ENCODE data around the gene CADPS. TPM values are rescaled to one million over a fixed set of nuclear protein-coding genes. Genes with fewer than 3 reads are reported as not detected.
A peak's percentile ranks its signal among the peaks of the same experiment; 100 is the strongest.

CADPS gene
- total RNA-seq, 2 experiments from 2014 or later: not detected

DNA sequence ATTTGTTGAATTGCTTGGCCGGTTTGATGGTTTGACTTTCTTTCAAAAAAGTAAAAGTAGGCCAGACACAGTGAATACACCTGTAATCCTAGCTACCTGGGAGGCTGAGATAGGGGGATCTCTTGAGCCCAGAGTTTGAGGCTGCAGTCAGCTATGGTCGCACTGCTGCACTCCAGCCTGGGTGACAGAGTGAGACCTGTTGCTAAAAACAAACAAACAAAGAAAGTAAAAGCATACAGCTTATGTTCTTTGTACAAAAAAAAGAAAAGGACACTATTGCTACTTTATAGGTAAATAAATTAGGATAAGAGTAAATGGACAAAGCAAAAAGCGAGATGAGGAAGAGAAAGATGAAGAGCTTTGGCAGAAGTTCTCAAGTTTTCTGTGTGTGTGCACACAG, 488.0 kb downstream of the CADPS start:
- no peaks in the 10 kb centered on the region for H3K4me1 Mint-ChIP-seq
- peaks cover 2% of the 10 kb centered on the region for H3K9me3 Mint-ChIP-seq
- H3K27me3 Mint-ChIP-seq: peaks cover 5% of the 10 kb centered on the region
- no peaks in the 10 kb centered on the region for H3K36me3 Mint-ChIP-seq
- POLR2A ChIA-PET: no interaction called here
- ATAC-seq (ENCODE audit: low read depth): no peak
- no peak overlapping the region for H3K4me3 Mint-ChIP-seq
- H3K27ac Mint-ChIP-seq: no peak overlapping the region
- no peak for DNase-seq

GRCh38 chr3:62379321-62379798, 495.9 kb downstream of the CADPS start:
- peaks cover 3% of the 10 kb centered on the region for H3K9me3 Mint-ChIP-seq
- H3K27ac Mint-ChIP-seq: no peak overlapping the region
- no peaks in the 10 kb centered on the region for H3K36me3 Mint-ChIP-seq
- ATAC-seq (ENCODE audit: low read depth): no peak
- peaks cover 76% of the 10 kb centered on the region for H3K27me3 Mint-ChIP-seq
- POLR2A ChIA-PET: no interaction called here
- no peak overlapping the region for H3K4me3 Mint-ChIP-seq
- DNase-seq: peak; percentile 31
- peaks cover 1% of the 10 kb centered on the region for H3K4me1 Mint-ChIP-seq

- Mint-ChIP-seq H3K36me3 (no peaks in the 10 kb centered on the region), H3K27ac (no peak overlapping the region), H3K9me3 (peaks cover 3% of the 10 kb centered on the region), H3K4me1 (peaks cover 5% of the 10 kb centered on the region), H3K4me3 (no peak overlapping the region), H3K27me3 (peaks cover 80% of the 10 kb centered on the region)
- POLR2A ChIA-PET: no interaction called here
- ATAC-seq (ENCODE audit: low read depth): no peak
- no peak for DNase-seq
These were observed 496.3 kb downstream of the CADPS start for GRCh38 chr3:62378921-62379320.

- H3K4me1 Mint-ChIP-seq: peaks cover 5% of the 10 kb centered on the region
- H3K4me3 Mint-ChIP-seq: no peak overlapping the region
- DNase-seq: no peak
- peaks cover 3% of the 10 kb centered on the region for H3K9me3 Mint-ChIP-seq
- no peak overlapping the region for H3K27ac Mint-ChIP-seq
- no peaks in the 10 kb centered on the region for H3K36me3 Mint-ChIP-seq
- POLR2A ChIA-PET: interaction anchor here (0.5 kb wide), 1 partner anchor 15 kb away, joined by 4 read pairs; no protein-coding TSS in a partner anchor
- H3K27me3 Mint-ChIP-seq: peaks cover 86% of the 10 kb centered on the region
- ATAC-seq (ENCODE audit: low read depth): no peak
These were observed 496.9 kb downstream of the CADPS start for GRCh38 chr3:62378311-62378789.

DNA sequence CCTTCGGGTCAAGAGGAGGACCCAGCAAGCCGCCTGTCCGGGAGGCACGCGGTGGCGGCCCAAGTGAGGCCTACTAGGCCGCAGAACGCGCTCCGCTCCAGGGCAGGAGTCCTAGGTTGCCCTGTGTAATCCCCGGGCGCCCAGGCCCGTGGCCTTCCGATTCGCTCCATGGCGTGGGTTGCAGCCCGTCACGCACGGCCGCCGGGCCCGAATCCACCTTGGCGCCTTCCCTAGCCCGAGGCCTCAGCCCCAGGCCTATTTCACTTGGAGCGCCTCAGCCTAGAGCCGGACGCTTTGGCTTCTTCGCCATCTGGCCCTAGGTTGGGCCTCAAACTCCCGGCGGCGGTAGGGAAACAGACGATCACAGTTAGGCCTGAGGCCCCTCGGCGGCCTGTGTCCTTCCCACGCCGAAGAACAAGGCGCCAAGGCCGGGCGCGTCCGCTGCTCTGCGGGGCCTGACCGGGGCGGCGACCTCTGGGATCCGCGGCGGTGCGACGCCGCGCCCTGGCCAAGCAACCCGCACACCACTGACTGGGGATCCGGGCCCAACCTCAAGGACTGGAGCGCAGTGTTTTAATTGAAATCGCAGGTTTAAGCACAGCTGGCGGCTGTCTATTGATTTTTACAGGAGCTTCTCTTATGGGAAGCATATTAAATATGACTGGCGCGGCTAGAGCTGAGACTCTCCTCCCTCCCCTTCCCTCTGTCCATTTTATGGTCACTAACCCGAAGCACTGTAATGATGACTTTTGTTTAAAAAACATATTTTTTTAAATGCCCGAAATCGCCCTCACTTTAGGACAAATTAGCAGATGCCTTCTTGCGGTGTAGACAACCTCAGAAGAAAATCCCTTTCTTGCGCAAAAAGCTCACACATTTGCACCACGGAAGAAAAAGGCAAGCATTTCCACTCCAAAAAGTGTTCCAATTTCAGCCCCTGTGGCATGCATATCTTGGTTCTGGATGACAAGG, 498.0 kb downstream of the CADPS start:
- H3K27ac Mint-ChIP-seq: no peak overlapping the region
- H3K36me3 Mint-ChIP-seq: no peaks in the 10 kb centered on the region
- H3K9me3 Mint-ChIP-seq: peaks cover 3% of the 10 kb centered on the region
- POLR2A ChIA-PET: no interaction called here
- H3K4me1 Mint-ChIP-seq: peaks cover 5% of the 10 kb centered on the region
- peaks cover 87% of the 10 kb centered on the region for H3K27me3 Mint-ChIP-seq
- no peak for DNase-seq
- no peak for ATAC-seq (ENCODE audit: low read depth)
- H3K4me3 Mint-ChIP-seq: no peak overlapping the region

DNA sequence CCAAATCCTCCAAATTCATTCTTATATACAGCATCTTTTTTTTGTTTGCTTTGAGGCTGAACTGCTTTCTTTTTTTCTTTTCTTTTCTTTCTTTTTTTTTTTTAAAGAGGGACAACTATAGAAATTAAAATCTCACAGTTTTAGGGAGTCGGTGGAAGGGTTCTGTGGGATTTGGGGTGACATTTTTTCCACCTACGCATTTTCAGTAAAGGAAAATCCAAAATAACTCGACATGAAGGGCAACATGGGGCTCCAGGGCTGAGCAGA, 498.8 kb downstream of the CADPS start:
- H3K4me3 Mint-ChIP-seq: no peak overlapping the region
- peak overlapping the region; percentile 1 for H3K27ac Mint-ChIP-seq
- ATAC-seq (ENCODE audit: low read depth) (no peak), DNase-seq (no peak)
- POLR2A ChIA-PET: no interaction called here
- H3K36me3 Mint-ChIP-seq: no peaks in the 10 kb centered on the region
- peaks cover 1% of the 10 kb centered on the region for H3K9me3 Mint-ChIP-seq
- peaks cover 5% of the 10 kb centered on the region for H3K4me1 Mint-ChIP-seq
- H3K27me3 Mint-ChIP-seq: peaks cover 86% of the 10 kb centered on the region

GRCh38 chr3:62375655-62376453, 499.4 kb downstream of the CADPS start:
- Mint-ChIP-seq H3K27me3 (peaks cover 86% of the 10 kb centered on the region), H3K4me1 (peaks cover 7% of the 10 kb centered on the region), H3K4me3 (no peak overlapping the region), H3K27ac (peak overlapping the region; percentile 1), H3K36me3 (peaks cover 3% of the 10 kb centered on the region), H3K9me3 (peaks cover 5% of the 10 kb centered on the region)
- DNase-seq (no peak), ATAC-seq (ENCODE audit: low read depth) (no peak)
- POLR2A ChIA-PET: no interaction called here

DNA sequence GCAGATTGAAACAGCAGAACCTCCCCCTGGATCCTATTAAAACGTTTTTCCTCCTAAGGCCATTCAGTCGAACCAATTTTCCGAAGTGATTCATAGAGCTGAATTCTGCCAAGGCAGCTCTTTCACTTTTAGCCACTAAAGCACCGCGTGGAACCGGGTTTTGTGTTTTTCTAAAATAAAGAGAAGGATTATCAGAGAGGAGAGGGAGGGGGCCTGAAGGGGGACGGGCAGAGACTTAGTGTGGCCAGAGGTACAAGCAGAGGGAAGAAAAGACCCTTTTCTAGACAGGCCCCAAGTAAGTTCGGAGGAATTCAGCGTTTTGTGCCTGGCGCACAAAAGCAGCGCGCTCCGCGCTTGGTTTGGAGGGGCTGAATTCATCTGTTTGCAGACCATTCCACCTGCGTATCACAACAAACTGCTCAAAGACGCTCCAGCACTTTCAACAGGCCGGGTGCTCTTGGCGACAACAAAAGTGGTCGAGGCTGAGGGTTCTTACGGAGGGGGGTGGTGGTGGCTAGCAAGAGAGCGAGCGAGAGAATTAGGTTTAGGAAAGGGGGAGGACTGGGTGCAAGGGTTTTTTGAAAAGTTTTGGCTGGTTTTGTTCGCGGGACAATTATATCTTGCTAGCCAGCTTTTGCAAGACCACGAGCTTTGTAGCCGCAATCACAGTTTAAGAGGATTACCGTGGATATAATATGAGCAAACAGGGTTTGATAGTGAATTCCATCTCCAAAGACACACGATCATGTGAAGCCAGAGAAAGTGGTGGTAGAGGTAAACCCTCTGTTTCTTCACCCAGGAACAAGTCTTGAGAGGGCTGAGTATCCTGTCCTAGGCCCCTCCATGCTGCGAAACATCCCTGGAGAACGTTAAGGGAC, 500.6 kb downstream of the CADPS start:
- H3K27me3 Mint-ChIP-seq: peaks cover 90% of the 10 kb centered on the region
- POLR2A ChIA-PET: no interaction called here
- peak overlapping the region; percentile 70 for H3K27ac Mint-ChIP-seq
- ATAC-seq (ENCODE audit: low read depth) (no peak), DNase-seq (peak; percentile 26)
- H3K4me3 Mint-ChIP-seq: peak overlapping the region; percentile 22
- H3K4me1 Mint-ChIP-seq: peaks cover 10% of the 10 kb centered on the region
- peaks cover 5% of the 10 kb centered on the region for H3K36me3 Mint-ChIP-seq
- H3K9me3 Mint-ChIP-seq: peaks cover 7% of the 10 kb centered on the region

DNA sequence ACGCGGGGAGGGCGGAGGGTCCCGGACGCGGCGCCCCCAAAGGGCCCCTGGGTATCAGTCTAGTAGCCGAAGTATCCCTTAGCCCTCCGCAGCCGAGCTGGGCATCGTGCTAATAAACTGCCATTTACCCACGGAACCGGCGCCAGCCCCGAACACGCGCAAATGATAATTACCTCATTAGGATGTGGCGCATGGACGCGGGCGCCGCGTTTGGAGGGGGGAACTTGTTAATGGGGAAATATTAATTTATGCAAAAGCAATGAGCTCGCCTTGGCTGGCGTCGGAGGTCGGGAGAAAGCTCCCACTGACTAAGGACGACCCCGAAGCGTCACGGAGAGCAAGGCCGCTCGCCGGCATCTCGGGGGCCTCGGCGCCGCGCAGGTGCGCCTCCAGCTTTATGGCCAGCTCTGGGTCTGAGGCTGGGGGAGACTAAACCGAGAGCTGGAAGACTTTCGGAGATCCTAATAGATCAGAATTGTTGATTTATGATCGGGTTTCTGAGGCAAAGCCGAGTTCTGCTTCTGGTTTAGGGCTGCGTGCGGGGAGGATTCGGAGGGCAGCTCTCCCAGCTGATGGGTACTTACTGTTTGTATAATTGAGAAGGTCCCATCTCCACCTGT, 501.4 kb downstream of the CADPS start:
- H3K9me3 Mint-ChIP-seq: peaks cover 7% of the 10 kb centered on the region
- H3K27ac Mint-ChIP-seq: no peak overlapping the region
- H3K4me1 Mint-ChIP-seq: peaks cover 10% of the 10 kb centered on the region
- ATAC-seq (ENCODE audit: low read depth): no peak
- POLR2A ChIA-PET: no interaction called here
- H3K27me3 Mint-ChIP-seq: peaks cover 87% of the 10 kb centered on the region
- H3K4me3 Mint-ChIP-seq: peak overlapping the region; percentile 22
- peaks cover 5% of the 10 kb centered on the region for H3K36me3 Mint-ChIP-seq
- DNase-seq: peak; percentile 33

GRCh38 chr3:62373215-62373614, 502.0 kb downstream of the CADPS start, which contains the start of gene FEZF2:
FEZF2 (minus strand) TSS chr3:62373550; CDS start chr3:62372868, 682 bp downstream.
- POLR2A ChIA-PET: no interaction called here
- H3K4me3 Mint-ChIP-seq: peak within 1 kb of the TSS; percentile 22
- H3K27ac Mint-ChIP-seq: peak within 1 kb of the TSS; percentile 70
- H3K4me1 Mint-ChIP-seq: peaks cover 10% of the 10 kb centered on the region
- H3K9me3 Mint-ChIP-seq: peaks cover 7% of the 10 kb centered on the region
- peaks cover 6% of the 10 kb centered on the region for H3K36me3 Mint-ChIP-seq
- ATAC-seq (ENCODE audit: low read depth): no peak
- DNase-seq: no peak
- peaks cover 87% of the 10 kb centered on the region for H3K27me3 Mint-ChIP-seq

GRCh38 chr3:62372621-62373041, 502.6 kb downstream of the CADPS start:
- POLR2A ChIA-PET: no interaction called here
- H3K9me3 Mint-ChIP-seq: peaks cover 7% of the 10 kb centered on the region
- no peak overlapping the region for H3K27ac Mint-ChIP-seq
- DNase-seq (peak; percentile 28), ATAC-seq (ENCODE audit: low read depth) (no peak)
- no peak overlapping the region for H3K4me3 Mint-ChIP-seq
- peaks cover 10% of the 10 kb centered on the region for H3K4me1 Mint-ChIP-seq
- peaks cover 87% of the 10 kb centered on the region for H3K27me3 Mint-ChIP-seq
- peaks cover 7% of the 10 kb centered on the region for H3K36me3 Mint-ChIP-seq

- Mint-ChIP-seq H3K36me3 (peaks cover 7% of the 10 kb centered on the region), H3K4me3 (no peak overlapping the region), H3K27ac (peak overlapping the region; percentile 63), H3K4me1 (peaks cover 10% of the 10 kb centered on the region), H3K9me3 (peaks cover 7% of the 10 kb centered on the region), H3K27me3 (peaks cover 87% of the 10 kb centered on the region)
- DNase-seq (peak; percentile 33), ATAC-seq (ENCODE audit: low read depth) (no peak)
- POLR2A ChIA-PET: no interaction called here
These were observed 503.3 kb downstream of the CADPS start for GRCh38 chr3:62371720-62372591.

All from activated naive CD8-positive, alpha-beta T cell treated with anti-CD3 and anti-CD28 coated beads, Interleukin-2, amount 10 ng/mL, durations not matched to agents 7 days and 5 days (primary cell).